CD4-positive, alpha-beta T cell (primary cell): ENCODE measurements around the gene NFKBIA. TPM values are rescaled to one million over a fixed set of nuclear protein-coding genes. Genes with fewer than 3 reads are reported as not detected.
A peak's percentile ranks its signal among the peaks of the same experiment; 100 is the strongest.

Experiments
- ATAC-seq: fragments of 200-7000 bp; cut with Tn5 transposase; one replicate; pipeline ENCODE4 v1.10.0; 2022; ENCODE audit warnings: mild to moderate bottlenecking; ENCODE audit not compliant: poor library complexity
- CTCF ChIA-PET: fragments of 350-600 bp; sonication (Branson Sonifier 250); formaldehyde crosslinking; loops from one replicate; lab custom pipeline; 2021; ENCODE audit warnings: antibody characterized with exemption, inconsistent platforms; lab: Charles Lee
- POLR2A ChIA-PET: fragments of 350-600 bp; sonication (Branson Sonifier 250); formaldehyde crosslinking; loops from one replicate; lab custom pipeline; 2021; ENCODE audit warnings: antibody characterized with exemption, inconsistent platforms; lab: Charles Lee
- DNase-seq, 14 experiments: peaks; one replicate each; pipeline ENCODE4 v3.0.0-alpha.2; 2013 to 2020; ENCODE audit warnings: mixed read lengths in 2 of 14
- H3K27ac ChIP-seq, 2 donors: one replicate each; pipeline versions ENCODE4 v1.5.1 to v1.7.0; 2013; ENCODE audit warnings: low read length in 2 of 2, low read depth in 1 of 2, mild to moderate bottlenecking in 1 of 2
- H3K27me3 ChIP-seq, 2 experiments: 1 replicate in 1 of 2; 2 replicates in 1 of 2; pipeline versions ENCODE4 v1.6.1 to v1.7.0; 2013; ENCODE audit warnings: low read length in 2 of 2, control low read depth in 1 of 2, mild to moderate bottlenecking in 1 of 2, moderate library complexity in 1 of 2; ENCODE audit not compliant: insufficient read depth in 2 of 2, control insufficient read depth in 1 of 2
- H3K36me3 ChIP-seq: one replicate; pipeline ENCODE4 v1.6.1; 2013; ENCODE audit warnings: low read length, control low read depth; ENCODE audit not compliant: insufficient read depth
- H3K4me1 ChIP-seq: one replicate; pipeline ENCODE4 v1.6.1; 2013; ENCODE audit warnings: low read length, control low read depth; ENCODE audit not compliant: insufficient read depth
- H3K4me3 ChIP-seq: one replicate; pipeline ENCODE4 v1.5.1; 2013; ENCODE audit warnings: mild to moderate bottlenecking, low read length, moderate library complexity
- H3K9me3 ChIP-seq, 2 experiments: 1 replicate in 1 of 2; 2 replicates in 1 of 2; pipeline versions ENCODE4 v1.6.1 to v1.7.0; 2013; ENCODE audit warnings: low read length in 2 of 2, mild to moderate bottlenecking in 2 of 2, control low read depth in 1 of 2, moderate library complexity in 1 of 2; ENCODE audit not compliant: control insufficient read depth in 1 of 2, insufficient read depth in 1 of 2
- H3K27ac Mint-ChIP-seq: one replicate; pipeline ENCODE4 v1.8.0; 2020; ENCODE audit warnings: mixed read lengths
- H3K27me3 Mint-ChIP-seq: one replicate; pipeline ENCODE4 v1.8.0; 2021; ENCODE audit warnings: mixed read lengths
- H3K36me3 Mint-ChIP-seq: one replicate; pipeline ENCODE4 v1.8.0; 2021; ENCODE audit warnings: low read depth, mixed read lengths
- H3K4me1 Mint-ChIP-seq: one replicate; pipeline ENCODE4 v1.8.0; 2021; ENCODE audit warnings: low read depth, mixed read lengths
- H3K4me3 Mint-ChIP-seq: one replicate; pipeline ENCODE4 v1.8.0; 2020; ENCODE audit warnings: mild to moderate bottlenecking, mixed read lengths
- H3K9me3 Mint-ChIP-seq: one replicate; pipeline ENCODE4 v1.8.0; 2020; ENCODE audit warnings: mixed read lengths
- CTCF ChIP-seq: fragments of 200-600 bp; IDR thresholded peaks from one replicate; pipeline ENCODE4 v1.8.0; 2022; ENCODE audit warnings: antibody characterized with exemption, mild to moderate bottlenecking
- intact Hi-C, 2 experiments: fragments of 100-400 bp; cut with DNase I in 1 of 2; cut with micrococcal nuclease in 1 of 2; formaldehyde crosslinking; loops; one replicate each; pipeline versions ENCODE4 v1.15.1 to v1.9.0; 2023 to 2025; cut with DNase I, micrococcal nuclease
- total RNA-seq, 174 experiments: library from RNA in 2 of 174; stranded (reverse) in 2 of 174; gene quantifications; one replicate each; pipeline ENCODE4 v1.2.3 and lab custom pipeline; 2021 to 2026

The NFKBIA gene
- total RNA-seq, 2 experiments from 2014 or later: 977 to 1,030 TPM

DNA sequence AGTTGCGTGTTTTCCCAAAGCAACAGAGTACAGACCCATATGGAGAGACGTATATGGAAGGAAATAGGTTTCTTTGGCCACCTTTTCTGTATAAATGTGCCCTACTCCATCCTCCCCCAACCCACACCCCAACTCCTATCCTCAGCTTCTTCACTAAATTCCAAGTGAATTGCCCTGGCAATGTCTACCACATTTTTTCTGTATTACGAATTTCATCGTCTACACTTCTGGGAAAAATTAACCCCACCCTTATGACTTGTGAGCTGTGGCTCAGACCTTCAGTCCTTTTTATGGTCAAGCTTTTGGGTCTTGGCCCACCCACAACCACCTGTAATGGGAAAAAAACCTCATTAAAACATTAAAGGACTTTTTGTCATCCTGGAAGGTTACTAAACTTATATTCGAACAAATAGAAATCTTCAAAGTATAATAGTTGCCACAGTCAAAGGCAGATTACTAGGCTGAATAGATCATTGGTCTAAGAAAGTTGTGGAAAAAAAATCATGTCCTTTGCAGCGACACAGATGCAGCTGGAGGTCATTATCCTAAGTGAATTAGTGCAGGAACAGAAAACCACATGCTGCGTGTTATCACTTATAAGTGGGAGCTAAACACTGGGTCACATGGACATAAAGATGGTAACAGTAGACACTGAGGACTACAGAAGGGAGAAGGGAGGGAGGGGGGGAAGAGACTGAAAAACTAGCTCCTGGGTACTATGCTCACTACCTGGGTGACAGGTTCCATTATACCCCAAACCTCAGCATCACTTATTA lies 15.7 kb upstream of the NFKBIA start:
- intact Hi-C loops: loop anchor here (5.0 to 10.0 kb wide), 2 partner anchors 395 to 1088 kb away; no protein-coding TSS in a partner anchor
- Histone ChIP-seq H3K9me3 (no peaks in the 10 kb centered on the region), H3K27me3 (no peaks in the 10 kb centered on the region), H3K27ac (no peak overlapping the region), H3K36me3 (no peaks in the 10 kb centered on the region), H3K4me1 (peaks cover 35% of the 10 kb centered on the region), H3K4me3 (no peak overlapping the region)
- peaks cover 30% of the 10 kb centered on the region for H3K4me1 Mint-ChIP-seq
- TF ChIP-seq CTCF: no peak
- no peak for DNase-seq
- ChIA-PET CTCF (interaction anchor here (0.7 to 0.9 kb wide), 2 partner anchors 15 to 205 kb away, joined by 3 read pairs; partner anchors contain the start of gene NFKBIA), POLR2A (no interaction called here)
- no peaks in the 10 kb centered on the region for H3K9me3 Mint-ChIP-seq
- H3K4me3 Mint-ChIP-seq: no peak overlapping the region
- no peak for ATAC-seq
- no peaks in the 10 kb centered on the region for H3K36me3 Mint-ChIP-seq
- no peak overlapping the region for H3K27ac Mint-ChIP-seq
- no peaks in the 10 kb centered on the region for H3K27me3 Mint-ChIP-seq

GRCh38 chr14:35419429-35419841 lies 14.9 kb upstream of the NFKBIA start:
- H3K36me3 ChIP-seq: no peaks in the 10 kb centered on the region
- Mint-ChIP-seq H3K4me1 (peaks cover 38% of the 10 kb centered on the region), H3K27ac (no peak overlapping the region), H3K36me3 (no peaks in the 10 kb centered on the region), H3K9me3 (no peaks in the 10 kb centered on the region), H3K27me3 (no peaks in the 10 kb centered on the region), H3K4me3 (no peak overlapping the region)
- peaks cover 39% of the 10 kb centered on the region for H3K4me1 ChIP-seq
- ChIA-PET POLR2A (no interaction called here), CTCF (no interaction called here)
- H3K9me3 ChIP-seq: no peaks in the 10 kb centered on the region
- no peaks in the 10 kb centered on the region for H3K27me3 ChIP-seq
- no peak for TF ChIP-seq CTCF
- ATAC-seq (no peak), DNase-seq (no peak)
- H3K4me3 ChIP-seq: no peak overlapping the region
- no peak overlapping the region for H3K27ac ChIP-seq
- intact Hi-C loops: no loop called here

DNA sequence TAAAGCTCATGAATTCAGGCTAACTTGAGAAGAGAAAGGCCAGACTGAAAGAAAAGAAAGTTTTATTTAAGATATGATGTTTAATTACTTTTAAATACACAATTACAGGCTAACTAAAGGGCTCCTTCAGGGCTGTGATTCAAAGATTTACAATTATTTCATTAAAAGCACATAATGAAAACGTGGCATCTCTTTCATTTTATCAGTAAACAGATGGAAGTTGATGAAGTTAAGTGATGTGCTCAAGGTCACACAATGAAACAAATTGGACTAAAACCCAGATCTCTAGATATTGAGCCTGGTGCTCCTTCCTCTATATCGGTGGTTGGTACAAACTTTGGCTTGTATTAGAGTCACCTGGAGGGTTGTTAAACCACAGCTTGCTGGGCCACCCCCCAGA lies 13.5 kb upstream of the NFKBIA start:
- Mint-ChIP-seq H3K9me3 (no peaks in the 10 kb centered on the region), H3K4me1 (peaks cover 39% of the 10 kb centered on the region), H3K4me3 (no peak overlapping the region), H3K36me3 (no peaks in the 10 kb centered on the region), H3K27me3 (no peaks in the 10 kb centered on the region), H3K27ac (peak overlapping the region; percentile 70)
- intact Hi-C loops: no loop called here
- ChIA-PET CTCF (interaction anchor here (2.3 to 2.6 kb wide), 2 partner anchors 14 to 189 kb away, joined by 9 to 18 read pairs; partner anchors contain the start of gene NFKBIA), POLR2A (interaction anchor here (2.2 to 3.7 kb wide), 3 partner anchors 15 to 296 kb away, joined by 17 to 89 read pairs (median 25); partner anchors contain the start of genes NFKBIA, PPP2R3C, PRORP and PSMA6)
- no peaks in the 10 kb centered on the region for H3K27me3 ChIP-seq
- no peak overlapping the region for H3K27ac ChIP-seq
- no peaks in the 10 kb centered on the region for H3K36me3 ChIP-seq
- DNase-seq: no peak
- peaks cover 47% of the 10 kb centered on the region for H3K4me1 ChIP-seq
- H3K9me3 ChIP-seq: no peaks in the 10 kb centered on the region
- H3K4me3 ChIP-seq: no peak overlapping the region
- no peak for TF ChIP-seq CTCF
- ATAC-seq: no peak
